Neuronal stem cell (in vitro differentiated cells): Measurements from ENCODE around the gene GASK1A.

Experiments
- DNase-seq: peaks from one replicate; pipeline ENCODE4 v3.0.0-alpha.2; 2013; ENCODE audit warnings: low spot score
- H2AFZ ChIP-seq: one replicate; pipeline ENCODE4 v1.6.1; 2013; ENCODE audit warnings: mild to moderate bottlenecking, low read length, inconsistent platforms
- H2AK5ac ChIP-seq: 2 replicates; pipeline ENCODE4 v1.6.1; 2013; ENCODE audit warnings: low read depth, mild to moderate bottlenecking, inconsistent platforms, low read length, moderate library complexity, mixed read lengths
- H2BK120ac ChIP-seq: 2 replicates; pipeline ENCODE4 v1.6.1; 2013; ENCODE audit warnings: low read depth, mild to moderate bottlenecking, inconsistent platforms, low read length, moderate library complexity, mixed read lengths
- H2BK12ac ChIP-seq: one replicate; pipeline ENCODE4 v1.6.1; 2013; ENCODE audit warnings: low read length, inconsistent platforms
- H2BK15ac ChIP-seq: 2 replicates; pipeline ENCODE4 v1.6.1; 2013; ENCODE audit warnings: mild to moderate bottlenecking, low read length, inconsistent platforms, mixed read lengths
- H2BK5ac ChIP-seq: one replicate; pipeline ENCODE4 v1.6.1; 2013; ENCODE audit warnings: inconsistent platforms, mild to moderate bottlenecking, low read length, moderate library complexity
- H3K14ac ChIP-seq: one replicate; pipeline ENCODE4 v1.6.1; 2013; ENCODE audit warnings: low read length, inconsistent platforms
- H3K18ac ChIP-seq: 2 replicates; pipeline ENCODE4 v1.6.1; 2013; ENCODE audit warnings: low read length, inconsistent platforms
- H3K23ac ChIP-seq: 2 replicates; pipeline ENCODE4 v1.6.1; 2013; ENCODE audit warnings: low read depth, mild to moderate bottlenecking, mixed read lengths, low read length, inconsistent platforms; ENCODE audit not compliant: poor library complexity
- H3K27ac ChIP-seq: replicated peaks from 3 replicates; pipeline ENCODE4 v1.5.1; 2013; ENCODE audit warnings: low read length, inconsistent platforms
- H3K27me3 ChIP-seq, 3 experiments: 2 replicates each; pipeline ENCODE4 v1.6.1; 2013; ENCODE audit warnings: low read length in 3 of 3, mild to moderate bottlenecking in 2 of 3, inconsistent platforms in 1 of 3, low read depth in 1 of 3, mixed read lengths in 1 of 3, moderate library complexity in 1 of 3; ENCODE audit not compliant: control insufficient read depth in 3 of 3, insufficient read depth in 3 of 3
- H3K36me3 ChIP-seq, 2 donors: replicated peaks in 1 of 2; 2 replicates each; pipeline ENCODE4 v1.6.1; 2013; ENCODE audit warnings: low read length in 2 of 2; ENCODE audit not compliant: control insufficient read depth in 2 of 2, insufficient read depth in 2 of 2
- H3K4ac ChIP-seq: 2 replicates; pipeline ENCODE4 v1.6.1; 2013; ENCODE audit warnings: inconsistent platforms, mild to moderate bottlenecking, low read length, moderate library complexity
- H3K4me1 ChIP-seq, 2 donors: 1 replicate in 1 of 2; 2 replicates in 1 of 2; pipeline ENCODE4 v1.6.1; 2013; ENCODE audit warnings: low read length in 2 of 2, low read depth in 1 of 2; ENCODE audit not compliant: control insufficient read depth in 2 of 2, insufficient read depth in 1 of 2
- H3K4me2 ChIP-seq: one replicate; pipeline ENCODE4 v1.6.1; 2013; ENCODE audit warnings: mild to moderate bottlenecking, low read length, inconsistent platforms; ENCODE audit not compliant: insufficient read depth, poor library complexity, severe bottlenecking
- H3K4me3 ChIP-seq, 2 donors: 2 replicates each; pipeline ENCODE4 v1.5.1; 2013; ENCODE audit warnings: low read length in 2 of 2, mild to moderate bottlenecking in 2 of 2, inconsistent platforms in 1 of 2, moderate library complexity in 1 of 2
- H3K79me1 ChIP-seq: one replicate; pipeline ENCODE4 v1.6.1; 2013; ENCODE audit warnings: low read depth, mild to moderate bottlenecking, inconsistent platforms, low read length, moderate library complexity
- H3K9ac ChIP-seq: one replicate; pipeline ENCODE4 v1.6.1; 2013; ENCODE audit warnings: mild to moderate bottlenecking, low read depth, low read length, inconsistent platforms; ENCODE audit not compliant: poor library complexity
- H3K9me3 ChIP-seq, 2 donors: replicated peaks in 1 of 2; 2 replicates each; pipeline versions ENCODE3 to v1.6.1; 2013; ENCODE audit warnings: low read length in 2 of 2, mild to moderate bottlenecking in 2 of 2, inconsistent platforms in 1 of 2, low read depth in 1 of 2, mixed read lengths in 1 of 2, moderate library complexity in 1 of 2; ENCODE audit not compliant: control insufficient read depth in 2 of 2, insufficient read depth in 1 of 2
- H4K8ac ChIP-seq: one replicate; pipeline ENCODE4 v1.6.1; 2013; ENCODE audit warnings: low read depth, mild to moderate bottlenecking, inconsistent platforms, low read length, moderate library complexity
- H4K91ac ChIP-seq: one replicate; pipeline ENCODE4 v1.6.1; 2013; ENCODE audit warnings: low read length, low read depth, mild to moderate bottlenecking, inconsistent platforms; ENCODE audit not compliant: poor library complexity
- WGBS, 2 donors: extraction: QIAGEN DNeasy Blood & Tissue Kit; methylation state at CpG; one replicate each; pipeline ENCODE4 v1.1.7; 2013; ENCODE audit warnings: missing lambda C conversion rate in 2 of 2, mixed read lengths in 1 of 2; ENCODE audit not compliant: insufficient read length in 2 of 2, insufficient replicate concordance in 1 of 2; ENCODE audit errors: extremely low coverage in 2 of 2; 5-methylcytosine and 5-hydroxymethylcytosine counted together

The GASK1A gene

GRCh38 chr3:43013743-43014155 lies 34.6 kb downstream of the GASK1A start:
- peak overlapping the region; percentile 73 for H3K14ac ChIP-seq
- no CpG with 5 or more reads among the region's 2 CpGs for WGBS, 2 donors
- no peak overlapping the region for H3K27ac ChIP-seq
- no peaks in the 10 kb centered on the region for H3K36me3 ChIP-seq
- no peak overlapping the region for H2BK5ac ChIP-seq
- no peak overlapping the region for H3K4ac ChIP-seq
- H4K8ac ChIP-seq, result no peak overlapping the region
- H3K18ac ChIP-seq, result no peak overlapping the region
- H2BK15ac ChIP-seq, result no peak overlapping the region
- no peaks in the 10 kb centered on the region for H3K79me1 ChIP-seq
- no peak overlapping the region for H2BK12ac ChIP-seq
- H2AK5ac ChIP-seq, result peak overlapping the region; percentile 5
- no peak overlapping the region for H3K23ac ChIP-seq
- H3K9ac ChIP-seq, result no peak overlapping the region
- no peak overlapping the region for H4K91ac ChIP-seq
- H2BK120ac ChIP-seq, result no peak overlapping the region
- peak overlapping the region; percentile 12 for H2AFZ ChIP-seq
- H3K4me3 ChIP-seq, result no peak overlapping the region
- no peak for DNase-seq
- no peak overlapping the region for H3K4me2 ChIP-seq
- H3K4me1 ChIP-seq, result peaks cover 0 to 2% of the 10 kb centered on the region in 2 donors
- H3K27me3 ChIP-seq, result no peaks in the 10 kb centered on the region
- H3K9me3 ChIP-seq, result peaks cover 4 to 9% of the 10 kb centered on the region in 2 donors

DNA sequence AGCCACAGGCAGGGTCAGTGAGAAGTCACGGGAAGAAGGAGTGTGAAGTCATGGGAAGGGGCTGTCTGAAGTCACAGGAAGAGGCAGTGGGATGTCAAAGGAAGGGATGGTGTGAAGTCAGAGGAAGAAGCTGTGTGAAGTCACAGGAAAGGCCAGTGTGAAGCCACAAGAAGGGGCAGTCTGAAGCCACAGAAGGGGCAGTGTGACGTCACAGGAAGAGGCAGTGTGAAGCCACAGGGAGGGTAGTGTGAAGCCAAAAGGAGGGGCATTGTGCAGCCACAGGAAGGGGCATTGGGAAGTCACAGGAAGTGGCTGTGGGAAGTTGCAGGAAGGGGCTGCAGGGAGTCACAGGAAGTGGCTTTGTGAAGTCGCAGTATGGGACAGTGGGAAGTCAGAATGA lies 35.1 kb downstream of the GASK1A start:
- Histone ChIP-seq H4K91ac (no peak overlapping the region), H3K79me1 (no peaks in the 10 kb centered on the region), H3K4me2 (no peak overlapping the region), H2BK15ac (no peak overlapping the region), H4K8ac (peak overlapping the region; percentile 32), H3K4ac (no peak overlapping the region), H3K18ac (peak overlapping the region; percentile 9), H2BK12ac (no peak overlapping the region), H3K4me3 (no peak overlapping the region), H3K36me3 (no peaks in the 10 kb centered on the region), H3K4me1 (peaks cover 0 to 2% of the 10 kb centered on the region in 2 donors), H2AK5ac (peak overlapping the region; percentile 5), H3K27ac (no peak overlapping the region), H3K9me3 (peaks cover 4 to 9% of the 10 kb centered on the region in 2 donors), H3K27me3 (peaks cover 0 to 3% (median 0%) of the 10 kb centered on the region in 3 experiments), H3K23ac (peak overlapping the region; percentile 59), H3K9ac (no peak overlapping the region), H3K14ac (peak overlapping the region; percentile 73), H2BK120ac (no peak overlapping the region), H2AFZ (peak overlapping the region; percentile 12), H2BK5ac (no peak overlapping the region)
- WGBS, 2 donors, result no CpG with 5 or more reads among the region's 3 CpGs
- DNase-seq, result no peak

- Histone ChIP-seq H2BK15ac (peak overlapping the region; percentile 18), H3K36me3 (no peaks in the 10 kb centered on the region), H2AK5ac (no peak overlapping the region), H3K4me3 (no peak overlapping the region), H3K9ac (no peak overlapping the region), H3K4ac (no peak overlapping the region), H3K23ac (no peak overlapping the region), H4K8ac (no peak overlapping the region), H3K9me3 (peaks cover 4 to 9% of the 10 kb centered on the region in 2 donors), H2BK120ac (no peak overlapping the region), H3K4me1 (peaks cover 0 to 2% of the 10 kb centered on the region in 2 donors), H3K27me3 (peaks cover 0 to 4% (median 0%) of the 10 kb centered on the region in 3 experiments), H3K14ac (no peak overlapping the region), H3K18ac (no peak overlapping the region), H2BK12ac (no peak overlapping the region), H3K4me2 (no peak overlapping the region), H3K27ac (no peak overlapping the region), H3K79me1 (no peaks in the 10 kb centered on the region), H2AFZ (peak overlapping the region; percentile 18), H4K91ac (no peak overlapping the region), H2BK5ac (no peak overlapping the region)
- no peak for DNase-seq
- no CpG with 5 or more reads among the region's 1 CpG for WGBS, 2 donors
Measured at GRCh38 chr3:43014956-43015355, 35.8 kb downstream of the GASK1A start.

DNA sequence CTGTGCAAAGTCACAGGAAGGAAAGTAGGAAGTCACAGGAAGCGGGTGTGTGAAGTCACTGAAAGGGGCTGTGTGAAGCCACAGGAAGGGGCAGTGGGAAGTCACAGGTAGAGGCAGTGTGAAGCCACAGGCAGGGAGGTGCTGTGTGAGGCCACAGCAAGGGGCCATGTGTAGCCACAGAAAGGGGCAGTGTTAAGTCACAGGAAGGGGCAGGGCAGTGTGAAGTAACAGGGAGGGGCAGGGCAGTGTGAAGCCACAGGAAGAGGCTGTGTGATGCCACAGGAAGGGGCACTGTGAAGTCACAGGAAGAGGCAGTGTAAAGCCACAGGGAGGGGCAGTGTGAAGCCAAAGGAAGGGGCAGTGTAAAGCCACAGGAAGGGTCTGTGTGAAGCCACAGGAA lies 36.5 kb downstream of the GASK1A start:
- no peak overlapping the region for H2AK5ac ChIP-seq
- H2BK120ac ChIP-seq, result no peak overlapping the region
- no peak overlapping the region for H3K4me3 ChIP-seq
- no peaks in the 10 kb centered on the region for H3K36me3 ChIP-seq
- H3K27me3 ChIP-seq, result peaks cover 0 to 4% (median 0%) of the 10 kb centered on the region in 3 experiments
- peaks cover 0 to 2% of the 10 kb centered on the region in 2 donors for H3K4me1 ChIP-seq
- peak overlapping the region; percentile 28 for H3K14ac ChIP-seq
- peak overlapping the region; percentile 18 for H2AFZ ChIP-seq
- peak overlapping the region; percentile 51 for H3K23ac ChIP-seq
- no peak for DNase-seq
- no peaks in the 10 kb centered on the region for H3K79me1 ChIP-seq
- H3K4ac ChIP-seq, result no peak overlapping the region
- H2BK12ac ChIP-seq, result no peak overlapping the region
- H3K9ac ChIP-seq, result no peak overlapping the region
- WGBS, 2 donors, result no CpG with 5 or more reads among the region's 1 CpG
- peaks cover 4 to 9% of the 10 kb centered on the region in 2 donors for H3K9me3 ChIP-seq
- H4K8ac ChIP-seq, result no peak overlapping the region
- peak overlapping the region; percentile 7 for H4K91ac ChIP-seq
- H3K27ac ChIP-seq, result no peak overlapping the region
- H2BK5ac ChIP-seq, result no peak overlapping the region
- H3K18ac ChIP-seq, result peak overlapping the region; percentile 39
- no peak overlapping the region for H3K4me2 ChIP-seq
- peak overlapping the region; percentile 20 for H2BK15ac ChIP-seq
